Transverse colon (tissue), 4 donors: ENCODE measurements around the gene GHITM.

Experiments used
- CTCF ChIP-seq, 5 experiments: fragments of 200-600 bp in 3 of 5; fragments of 450-650 bp in 2 of 5; sonication (generic) in 3 of 5; IDR thresholded peaks; 1 replicate in 2 of 5; 2 replicates in 3 of 5; pipeline ENCODE4 v1.5.1; 2016 to 2017; ENCODE audit warnings: antibody characterized with exemption in 5 of 5, inconsistent platforms in 3 of 5, mild to moderate bottlenecking in 2 of 5, moderate library complexity in 1 of 5
- POLR2AphosphoS5 ChIP-seq, 3 donors: sonication (generic); formaldehyde crosslinking; IDR thresholded peaks; one replicate each; pipeline ENCODE4 v1.6.1; 2016; ENCODE audit warnings: antibody characterized with exemption in 3 of 3

- TF ChIP-seq CTCF (IDR thresholded peaks at IDR 0.05) (no peak), POLR2AphosphoS5 (IDR thresholded peaks at IDR 0.05) (no peak)
Observed at GRCh38 chr10:84184517-84184916, 45.2 kb downstream of the GHITM start.
